GM12892 (cell line): ENCODE results near the gene XYLT1.

ENCODE experiments used
- POLR2A ChIP-seq: IDR thresholded peaks from 2 replicates; pipeline ENCODE4 v1.6.1; 2011; ENCODE audit warnings: low read depth, low read length, control low read depth
- POLR2AphosphoS5 ChIP-seq: IDR thresholded peaks from 2 replicates; pipeline ENCODE4 v1.6.1; 2011; ENCODE audit warnings: low read depth, low read length, control low read depth
- TAF1 ChIP-seq: IDR thresholded peaks from 2 replicates; pipeline ENCODE4 v1.6.1; 2011; ENCODE audit warnings: low read depth, mild to moderate bottlenecking, control low read depth, low read length, borderline replicate concordance

- no peak for TF ChIP-seq TAF1
- no peak for TF ChIP-seq POLR2A
- TF ChIP-seq POLR2AphosphoS5: no peak
Observed at GRCh38 chr16:17211797-17212196, 259.0 kb downstream of the XYLT1 start.
